LNCAP (cell line): ENCODE data around the gene FBXW7.

Experiments used
- CTCF ChIP-seq: fragments of 450-650 bp; IDR thresholded peaks from 2 replicates; pipeline ENCODE4 v1.5.1; 2017; ENCODE audit warnings: mild to moderate bottlenecking

FBXW7 gene

GRCh38 chr4:152451496-152451895 is 84.4 kb downstream of the FBXW7 start:
- TF ChIP-seq CTCF, result no peak

- no peak for TF ChIP-seq CTCF
These were observed 87.0 kb downstream of the FBXW7 start for GRCh38 chr4:152448854-152449253.

GRCh38 chr4:152448038-152448707 is 87.7 kb downstream of the FBXW7 start:
- no peak for TF ChIP-seq CTCF

GRCh38 chr4:152443859-152444258 is 92.0 kb downstream of the FBXW7 start:
- no peak for TF ChIP-seq CTCF

GRCh38 chr4:152437561-152437960 is 98.3 kb downstream of the FBXW7 start:
- no peak for TF ChIP-seq CTCF

GRCh38 chr4:152436384-152436783 is 99.5 kb downstream of the FBXW7 start:
- no peak for TF ChIP-seq CTCF

- TF ChIP-seq CTCF, result no peak
These were observed 101.9 kb downstream of the FBXW7 start for GRCh38 chr4:152434011-152434410.

GRCh38 chr4:152431784-152432183 is 104.1 kb downstream of the FBXW7 start:
- TF ChIP-seq CTCF, result no peak
